ENCODE measurements around the gene ACP6. TPM values are rescaled to one million over a fixed set of nuclear protein-coding genes. Genes with fewer than 3 reads are reported as not detected.

Gene ACP6
- total and polyA plus RNA-seq, 2 of the 13 experiments (the other 11 are each of a cell fraction or from before 2014, with no cell fraction given): 18.1 to 33.7 TPM

- TF ChIP-seq NCOR1 (IDR thresholded peaks at IDR 0.05; ENCODE audit: borderline replicate concordance, low read length) (no peak), HBP1 (CRISPR knock-in tag; IDR thresholded peaks at IDR 0.05; ENCODE audit: low read depth) (no peak), ZNF33A (CRISPR knock-in tag; IDR thresholded peaks at IDR 0.05; ENCODE audit: borderline replicate concordance) (no peak), ZNF430 (CRISPR knock-in tag; IDR thresholded peaks at IDR 0.05) (no peak), ATRX (CRISPR knock-in tag; IDR thresholded peaks at IDR 0.05; ENCODE audit: borderline replicate concordance) (no peak), ZBTB21 (CRISPR knock-in tag; IDR thresholded peaks at IDR 0.05) (0 out of 2 replicates have a peak, but pooled peaks have one; percentile 37), CREB1 (IDR thresholded peaks at IDR 0.05) (no peak), CREB1 (CRISPR knock-in tag; IDR thresholded peaks at IDR 0.05) (peak; percentile 31; the same call in 1 of the 2 replicates), SALL2 (CRISPR knock-in tag; IDR thresholded peaks at IDR 0.05) (no peak), NCOA2 (CRISPR knock-in tag; IDR thresholded peaks at IDR 0.05) (peak; percentile 31; the same call in 1 of the 2 replicates), MXI1 (IDR thresholded peaks at IDR 0.05; ENCODE audit: borderline replicate concordance, low read depth, low read length) (no peak), NR2F2 (IDR thresholded peaks at IDR 0.05; ENCODE audit: borderline replicate concordance, low read depth) (0 out of 2 replicates have a peak, but pooled peaks have one; percentile 20), FIP1L1 (IDR thresholded peaks at IDR 0.05; ENCODE audit: borderline replicate concordance, insufficient read depth, low read depth, low read length) (no peak), ZNF431 (CRISPR knock-in tag; IDR thresholded peaks at IDR 0.05; ENCODE audit: borderline replicate concordance, low read depth) (no peak), RERE (CRISPR knock-in tag; IDR thresholded peaks at IDR 0.05; ENCODE audit: low read depth) (0 out of 2 replicates have a peak, but pooled peaks have one; percentile 34), SAP130 (CRISPR knock-in tag; IDR thresholded peaks at IDR 0.05; ENCODE audit: low read depth) (peak; percentile 41)
These were observed 6.2 kb upstream of the ACP6 start (continued) for GRCh38 chr1:147676311-147677085.
